ENCODE results near the gene NCOA6.

Gene NCOA6

DNA sequence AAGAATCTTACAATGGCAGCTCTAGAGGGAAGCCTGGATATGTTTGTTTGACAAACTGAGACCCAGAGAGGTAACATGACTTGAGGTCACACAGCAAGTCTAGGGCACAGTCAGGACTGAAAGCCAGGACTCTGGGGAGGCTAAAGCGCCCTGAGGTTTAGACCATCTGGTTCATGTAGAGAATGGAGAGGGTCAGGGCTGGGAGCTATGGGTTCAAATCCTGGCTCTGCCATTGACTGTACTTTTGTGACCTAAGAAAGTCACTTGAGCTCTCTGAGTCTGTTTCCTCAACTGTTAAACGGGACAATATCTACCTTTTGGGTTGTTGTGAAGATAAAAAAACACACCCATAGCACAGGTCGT is 122.4 kb downstream of the NCOA6 start:
- Histone ChIP-seq H3K27me3 (ENCODE audit: insufficient read depth, low read length) (peaks cover 16% of the 10 kb centered on the region), H3K4me3 (ENCODE audit: low read length) (peak overlapping the region; percentile 88), H3K27ac (ENCODE audit: low read depth, low read length) (no peak overlapping the region), H3K4me1 (ENCODE audit: insufficient read depth, low read length) (0 out of 2 replicates have a peak, but pooled peaks cover 3% of the 10 kb centered on the region), H3K9ac (ENCODE audit: low read depth, low read length) (no peak overlapping the region; the same call in 1 of the 2 replicates), H3K36me3 (ENCODE audit: insufficient read depth, low read length) (no peaks in the 10 kb centered on the region), H3K9me3 (ENCODE audit: insufficient read depth, low read depth, low read length) (no peaks in the 10 kb centered on the region)
- 43% methylated on average over 3 of the region's 3 CpGs for WGBS

DNA sequence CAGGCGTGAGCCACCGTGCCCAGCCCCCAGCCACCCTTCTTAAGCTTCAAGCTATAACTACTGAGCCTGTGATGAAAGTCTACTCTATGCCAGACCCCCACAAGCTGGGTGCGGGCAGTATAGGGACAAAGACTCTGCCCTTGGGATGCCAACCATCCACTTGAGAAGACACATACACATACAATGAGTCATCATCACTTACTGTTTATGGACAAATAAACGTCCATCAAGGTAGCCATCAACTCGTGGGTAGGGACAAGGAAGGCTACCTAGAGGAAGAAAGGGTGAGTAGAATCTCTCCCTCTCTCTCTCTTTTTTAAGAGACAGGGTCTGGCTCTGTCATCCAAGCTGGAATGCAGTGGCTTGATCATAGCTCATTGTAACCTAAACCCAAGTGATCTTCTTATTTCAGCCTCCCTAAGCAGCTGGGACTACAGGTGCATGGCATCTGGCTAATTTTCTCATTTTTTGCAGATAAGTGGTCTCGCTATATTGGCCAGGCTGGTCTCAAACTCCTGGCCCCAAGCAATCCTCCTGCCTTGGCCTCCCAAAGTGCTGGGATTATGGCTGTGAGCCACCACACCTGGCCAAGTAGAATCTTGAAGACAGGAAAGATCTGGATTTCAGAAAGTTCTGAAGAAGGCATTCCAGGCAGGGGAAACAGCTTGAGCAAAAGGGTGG is 123.9 kb downstream of the NCOA6 start:
- Histone ChIP-seq H3K36me3 (ENCODE audit: insufficient read depth, low read length) (no peaks in the 10 kb centered on the region), H3K4me3 (ENCODE audit: low read length) (no peak overlapping the region), H3K27me3 (ENCODE audit: insufficient read depth, low read length) (peaks cover 14% of the 10 kb centered on the region), H3K9me3 (ENCODE audit: insufficient read depth, low read depth, low read length) (no peaks in the 10 kb centered on the region), H3K9ac (ENCODE audit: low read depth, low read length) (no peak overlapping the region), H3K27ac (ENCODE audit: low read depth, low read length) (no peak overlapping the region), H3K4me1 (ENCODE audit: insufficient read depth, low read length) (0 out of 2 replicates have a peak, but pooled peaks cover 3% of the 10 kb centered on the region)
- WGBS, result 91% methylated on average over 6 of the region's 6 CpGs

DNA sequence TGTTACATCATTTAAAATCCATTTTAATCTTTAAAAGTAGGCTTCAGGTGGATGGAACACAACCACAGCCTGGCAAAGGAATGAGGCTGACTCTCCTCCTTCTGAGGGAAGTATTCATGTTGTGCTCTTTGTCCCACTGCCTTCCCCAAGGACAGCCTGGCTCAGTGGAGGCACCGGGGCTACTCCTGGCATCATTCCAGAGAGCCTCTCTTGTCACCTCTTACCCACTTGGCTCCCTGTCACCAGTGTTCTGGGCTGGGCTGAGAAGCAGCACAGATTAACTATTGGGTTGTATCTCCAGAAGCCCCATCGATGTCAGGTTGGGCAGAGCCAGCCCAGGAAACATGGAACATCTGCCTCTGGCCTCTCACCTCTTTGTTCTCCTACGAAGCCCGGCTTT is 132.0 kb downstream of the NCOA6 start:
- Histone ChIP-seq H3K27me3 (ENCODE audit: insufficient read depth, low read length) (no peaks in the 10 kb centered on the region), H3K4me1 (ENCODE audit: insufficient read depth, low read length) (no peaks in the 10 kb centered on the region), H3K27ac (ENCODE audit: low read depth, low read length) (no peak overlapping the region), H3K9ac (ENCODE audit: low read depth, low read length) (no peak overlapping the region), H3K4me3 (ENCODE audit: low read length) (no peak overlapping the region), H3K9me3 (ENCODE audit: insufficient read depth, low read depth, low read length) (no peaks in the 10 kb centered on the region), H3K36me3 (ENCODE audit: insufficient read depth, low read length) (no peaks in the 10 kb centered on the region)
- 80% methylated on average over 4 of the region's 4 CpGs for WGBS

DNA sequence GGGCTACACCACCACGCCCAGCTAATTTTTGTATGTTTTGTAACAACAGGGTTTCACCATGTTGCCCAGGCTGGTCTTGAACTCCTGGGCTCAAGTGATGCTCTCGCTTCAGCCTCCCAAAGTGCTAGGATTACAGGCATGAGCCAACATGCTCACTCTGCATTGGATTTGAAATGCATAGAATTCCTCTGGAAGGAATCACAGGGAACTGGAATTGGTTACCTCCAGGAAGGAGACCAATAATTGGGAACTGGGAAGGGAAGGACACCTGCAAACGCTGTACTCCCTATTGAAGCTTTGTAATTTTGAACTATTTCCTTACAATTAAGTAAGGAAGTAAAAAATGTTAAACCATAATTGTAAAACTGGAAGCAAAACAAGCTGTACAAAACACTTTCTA is 133.6 kb downstream of the NCOA6 start:
- Histone ChIP-seq H3K36me3 (ENCODE audit: insufficient read depth, low read length) (no peaks in the 10 kb centered on the region), H3K9ac (ENCODE audit: low read depth, low read length) (no peak overlapping the region), H3K27me3 (ENCODE audit: insufficient read depth, low read length) (no peaks in the 10 kb centered on the region), H3K4me1 (ENCODE audit: insufficient read depth, low read length) (no peaks in the 10 kb centered on the region), H3K4me3 (ENCODE audit: low read length) (no peak overlapping the region), H3K27ac (ENCODE audit: low read depth, low read length) (no peak overlapping the region), H3K9me3 (ENCODE audit: insufficient read depth, low read depth, low read length) (no peaks in the 10 kb centered on the region)
- WGBS, result 85% methylated on average over 2 of the region's 3 CpGs

DNA sequence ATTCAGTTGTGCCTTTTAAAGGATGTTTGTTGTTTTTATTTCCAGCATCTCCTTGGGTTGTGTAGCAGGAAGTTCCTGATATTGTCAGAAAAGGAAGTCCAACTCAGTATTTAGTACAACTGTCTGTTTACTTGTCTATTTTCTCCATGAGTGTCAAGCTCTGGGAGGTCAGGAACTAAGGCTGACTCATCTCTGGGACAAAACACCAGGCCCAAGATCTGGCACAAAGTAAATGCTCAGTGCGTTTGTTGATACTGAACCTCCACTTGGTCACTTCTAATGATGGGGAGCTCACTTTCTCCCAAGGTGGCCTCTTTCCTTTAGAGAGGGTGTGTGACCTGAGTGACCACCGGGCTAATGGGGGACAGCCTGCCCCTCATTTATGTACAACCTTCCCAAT is 136.0 kb downstream of the NCOA6 start:
- Histone ChIP-seq H3K4me3 (ENCODE audit: low read length) (no peak overlapping the region), H3K36me3 (ENCODE audit: insufficient read depth, low read length) (no peaks in the 10 kb centered on the region), H3K27ac (ENCODE audit: low read depth, low read length) (no peak overlapping the region), H3K27me3 (ENCODE audit: insufficient read depth, low read length) (no peaks in the 10 kb centered on the region), H3K9ac (ENCODE audit: low read depth, low read length) (no peak overlapping the region), H3K9me3 (ENCODE audit: insufficient read depth, low read depth, low read length) (no peaks in the 10 kb centered on the region), H3K4me1 (ENCODE audit: insufficient read depth, low read length) (no peaks in the 10 kb centered on the region)
- 87% methylated on average over 2 of the region's 2 CpGs for WGBS

DNA sequence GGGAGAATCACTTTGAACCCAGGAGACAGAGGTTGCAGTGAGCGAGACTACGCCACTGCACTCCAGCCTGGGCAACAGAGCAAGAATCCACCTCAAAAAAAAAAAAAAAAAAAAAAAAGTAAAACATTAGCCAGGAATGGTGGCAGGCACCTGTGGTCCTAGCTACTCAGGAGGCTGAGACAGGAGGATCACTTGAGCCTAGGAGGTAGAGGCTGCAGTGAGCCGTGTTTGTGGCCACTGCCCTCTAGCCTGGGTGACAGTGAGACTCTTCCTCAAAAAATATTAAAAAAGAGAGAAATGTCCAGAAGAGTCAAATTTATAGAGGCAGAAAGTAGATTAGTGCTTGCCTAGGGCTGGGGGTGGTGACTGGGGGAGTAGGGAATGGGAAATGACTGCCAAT is 141.8 kb downstream of the NCOA6 start:
- WGBS, result 93% methylated on average over 3 of the region's 3 CpGs
- no peaks in the 10 kb centered on the region for H3K36me3 ChIP-seq (ENCODE audit: insufficient read depth, low read length)
- no peaks in the 10 kb centered on the region for H3K27me3 ChIP-seq (ENCODE audit: insufficient read depth, low read length)

DNA sequence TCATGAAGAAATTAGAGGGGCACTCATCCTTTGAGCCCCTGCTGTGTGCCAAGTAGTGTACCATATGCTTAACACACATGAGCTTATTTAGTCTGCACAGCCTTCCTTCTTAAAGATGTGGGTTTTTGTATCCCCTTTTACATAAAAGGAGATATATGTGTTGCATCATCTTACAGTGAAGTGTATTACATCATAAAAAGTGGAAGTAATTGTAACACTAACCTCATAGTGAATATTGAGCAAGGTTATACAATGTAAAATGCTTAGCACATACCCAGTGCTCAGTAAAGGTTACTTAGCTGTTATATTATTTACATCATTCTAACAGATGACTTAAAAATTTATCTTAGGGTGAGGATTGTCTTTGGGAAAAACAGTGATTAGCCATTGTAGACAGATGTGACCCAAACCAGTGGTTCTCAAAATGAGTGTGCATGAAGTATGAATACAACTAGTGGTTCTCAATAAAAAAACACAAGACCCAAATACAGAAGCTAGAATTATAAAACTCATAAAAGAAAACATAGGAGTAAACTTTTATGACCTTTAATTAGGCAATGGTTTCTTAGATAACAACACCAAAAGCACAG is 144.8 kb downstream of the NCOA6 start:
- Histone ChIP-seq H3K36me3 (ENCODE audit: insufficient read depth, low read length) (no peaks in the 10 kb centered on the region), H3K9me3 (ENCODE audit: insufficient read depth, low read depth, low read length) (no peaks in the 10 kb centered on the region), H3K9ac (ENCODE audit: low read depth, low read length) (no peak overlapping the region), H3K4me1 (ENCODE audit: insufficient read depth, low read length) (no peaks in the 10 kb centered on the region), H3K27ac (ENCODE audit: low read depth, low read length) (no peak overlapping the region), H3K27me3 (ENCODE audit: insufficient read depth, low read length) (no peaks in the 10 kb centered on the region), H3K4me3 (ENCODE audit: low read length) (no peak overlapping the region)

More for the DNA sequence above, 141.8 kb downstream of the NCOA6 start:
- H3K4me1 ChIP-seq (ENCODE audit: insufficient read depth, low read length), result no peaks in the 10 kb centered on the region
- no peak overlapping the region for H3K9ac ChIP-seq (ENCODE audit: low read depth, low read length)
- H3K27ac ChIP-seq (ENCODE audit: low read depth, low read length), result no peak overlapping the region
- no peaks in the 10 kb centered on the region for H3K9me3 ChIP-seq (ENCODE audit: insufficient read depth, low read depth, low read length)
- H3K4me3 ChIP-seq (ENCODE audit: low read length), result no peak overlapping the region

DNA sequence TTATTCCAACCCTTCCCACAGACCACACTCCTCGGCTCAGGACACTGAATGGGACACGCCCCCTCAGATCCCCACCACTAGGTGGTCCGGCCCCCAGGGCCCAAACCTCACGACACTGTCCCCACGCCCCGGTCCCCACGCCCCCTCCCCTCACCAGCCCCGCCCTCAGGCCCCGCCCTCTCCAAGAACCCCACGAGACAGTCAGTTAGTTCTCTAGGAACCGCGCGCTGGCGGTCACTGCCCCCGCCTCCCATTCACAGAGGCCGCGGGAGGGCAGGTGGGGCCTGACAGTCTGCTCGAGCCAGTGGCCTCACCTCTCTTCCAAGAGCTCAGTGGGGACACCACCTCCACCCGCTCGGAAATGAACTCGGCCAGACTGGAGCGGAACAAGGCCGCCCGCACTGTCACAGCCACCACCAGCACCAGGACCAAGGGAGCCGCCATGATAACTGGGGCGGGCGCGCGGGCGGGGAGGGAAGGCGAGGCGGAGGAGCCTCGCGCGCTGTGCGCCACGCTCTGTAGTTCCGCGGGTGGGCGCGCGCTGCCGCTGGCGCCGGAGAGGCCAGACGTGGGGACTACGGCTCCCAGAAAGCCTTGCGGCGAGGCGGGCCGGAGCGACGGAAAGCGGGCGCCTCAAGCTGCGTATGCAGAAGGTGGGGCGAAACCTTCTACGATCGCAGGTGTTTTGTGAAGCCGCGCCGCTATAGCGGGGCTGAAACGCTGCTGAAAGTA is 148.6 kb downstream of the NCOA6 start, which contains the start of gene PIGU:
PIGU (minus strand) TSS at position 451 of the 732 bp plus-strand sequence; CDS start at position 444, 7 bp downstream.
- no peaks in the 10 kb centered on the region for H3K36me3 ChIP-seq (ENCODE audit: insufficient read depth, low read length)
- WGBS, result under 1% methylated on average over 64 of the region's 64 CpGs

DNA sequence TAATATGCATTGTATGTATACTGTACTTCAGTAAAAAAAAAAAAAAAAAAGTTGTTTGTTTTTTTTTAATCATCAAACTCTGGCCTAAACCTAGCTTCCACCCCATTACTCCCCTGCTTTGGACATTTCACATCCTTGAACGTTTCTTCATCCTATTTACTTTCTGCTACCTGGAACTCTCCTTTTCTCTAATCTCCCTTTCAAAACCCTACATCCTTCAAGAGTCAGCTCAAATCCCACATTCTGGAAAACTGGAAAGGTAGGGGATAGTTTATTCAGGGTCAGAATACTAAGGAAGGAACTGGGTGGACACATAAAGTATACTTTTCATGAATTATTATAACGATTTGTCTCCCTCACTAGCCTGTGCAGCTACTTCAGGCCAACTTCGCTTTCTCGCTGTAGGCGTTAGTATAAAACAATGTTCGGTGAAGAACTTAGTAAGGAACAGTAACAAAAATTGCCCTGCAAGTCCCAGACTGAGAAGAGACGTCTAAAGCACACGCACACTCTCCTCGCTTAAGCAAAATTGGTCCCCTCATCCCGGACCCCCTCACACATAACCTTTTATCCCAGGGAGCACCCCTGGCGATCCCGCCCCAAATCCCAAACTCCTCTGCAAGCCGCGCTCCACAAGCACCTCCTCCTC is 149.3 kb downstream of the NCOA6 start:
- Histone ChIP-seq H3K27ac (ENCODE audit: low read depth, low read length) (no peak overlapping the region), H3K9ac (ENCODE audit: low read depth, low read length) (peak overlapping the region; percentile 54)
- 2% methylated on average over 13 of the region's 14 CpGs for WGBS

More for the DNA sequence above, 148.6 kb downstream of the NCOA6 start, which contains the start of gene PIGU:
- Histone ChIP-seq H3K27me3 (ENCODE audit: insufficient read depth, low read length) (no peaks in the 10 kb centered on the region), H3K9ac (ENCODE audit: low read depth, low read length) (peak within 1 kb of the TSS; percentile 81), H3K4me1 (ENCODE audit: insufficient read depth, low read length) (no peaks in the 10 kb centered on the region), H3K4me3 (ENCODE audit: low read length) (peak within 1 kb of the TSS; percentile 78), H3K9me3 (ENCODE audit: insufficient read depth, low read depth, low read length) (no peaks in the 10 kb centered on the region), H3K27ac (ENCODE audit: low read depth, low read length) (peak within 1 kb of the TSS; percentile 89)

DNA sequence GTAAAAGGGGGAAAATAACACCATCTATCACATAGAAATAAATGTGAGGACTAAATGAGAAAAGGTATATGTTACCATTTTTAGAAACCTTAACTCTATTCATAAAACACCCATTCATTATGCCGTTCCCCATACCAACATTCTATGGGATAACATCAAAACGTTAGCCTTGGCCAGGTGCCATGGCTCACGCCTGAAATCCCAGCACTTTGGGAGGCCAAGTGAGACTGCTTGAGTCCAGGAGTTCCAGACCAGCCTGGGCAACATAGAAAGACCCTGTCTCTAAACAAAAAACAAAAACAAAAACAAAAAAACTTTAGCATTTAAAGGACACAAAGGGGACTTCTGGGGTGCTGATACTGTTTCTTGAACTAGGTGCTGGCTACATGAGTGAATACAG is 149.9 kb downstream of the NCOA6 start:
- Histone ChIP-seq H3K27me3 (ENCODE audit: insufficient read depth, low read length) (no peaks in the 10 kb centered on the region), H3K27ac (ENCODE audit: low read depth, low read length) (no peak overlapping the region), H3K9me3 (ENCODE audit: insufficient read depth, low read depth, low read length) (no peaks in the 10 kb centered on the region), H3K9ac (ENCODE audit: low read depth, low read length) (no peak overlapping the region), H3K4me1 (ENCODE audit: insufficient read depth, low read length) (no peaks in the 10 kb centered on the region), H3K36me3 (ENCODE audit: insufficient read depth, low read length) (no peaks in the 10 kb centered on the region), H3K4me3 (ENCODE audit: low read length) (peak overlapping the region; percentile 78)
- 82% methylated on average over 3 of the region's 3 CpGs for WGBS

More for the DNA sequence above, 149.3 kb downstream of the NCOA6 start:
- no peaks in the 10 kb centered on the region for H3K9me3 ChIP-seq (ENCODE audit: insufficient read depth, low read depth, low read length)
- no peaks in the 10 kb centered on the region for H3K36me3 ChIP-seq (ENCODE audit: insufficient read depth, low read length)
- H3K4me3 ChIP-seq (ENCODE audit: low read length), result peak overlapping the region; percentile 78
- H3K4me1 ChIP-seq (ENCODE audit: insufficient read depth, low read length), result no peaks in the 10 kb centered on the region
- H3K27me3 ChIP-seq (ENCODE audit: insufficient read depth, low read length), result no peaks in the 10 kb centered on the region

DNA sequence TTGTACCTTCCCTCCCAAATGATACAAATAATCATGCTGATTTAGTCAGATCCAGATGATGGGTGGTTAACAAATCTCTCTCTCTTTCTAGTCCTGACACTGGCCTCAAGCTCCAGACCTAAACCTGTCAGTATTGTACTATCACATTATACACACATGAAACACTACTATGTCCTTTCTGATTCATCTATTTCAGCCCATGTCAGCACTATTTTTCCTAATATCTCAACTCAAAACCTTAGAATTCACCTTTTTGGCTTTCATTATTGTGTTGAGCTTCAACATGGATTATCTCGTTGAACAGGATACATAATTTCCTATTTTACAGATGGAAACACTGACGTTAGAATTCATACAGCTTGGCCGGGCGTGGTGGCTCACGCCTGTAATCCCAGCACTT is 152.0 kb downstream of the NCOA6 start:
- Histone ChIP-seq H3K27me3 (ENCODE audit: insufficient read depth, low read length) (no peaks in the 10 kb centered on the region), H3K4me3 (ENCODE audit: low read length) (no peak overlapping the region), H3K36me3 (ENCODE audit: insufficient read depth, low read length) (no peaks in the 10 kb centered on the region), H3K4me1 (ENCODE audit: insufficient read depth, low read length) (no peaks in the 10 kb centered on the region), H3K9ac (ENCODE audit: low read depth, low read length) (no peak overlapping the region), H3K9me3 (ENCODE audit: insufficient read depth, low read depth, low read length) (0 out of 2 replicates have a peak, but pooled peaks cover 5% of the 10 kb centered on the region), H3K27ac (ENCODE audit: low read depth, low read length) (no peak overlapping the region)
- WGBS, result 95% methylated on average over 5 of the region's 5 CpGs

All from HUES64 (cell line).